ENCODE data around the gene CIROP. TPM values are rescaled to one million over a fixed set of nuclear protein-coding genes. Genes with fewer than 3 reads are reported as not detected.

Gene CIROP
- total and polyA plus RNA-seq, 9 of the 15 experiments (the other 6 are each of a cell fraction or from before 2014, with no cell fraction given) = not detected

- TF ChIP-seq ATF3 (IDR thresholded peaks at IDR 0.05) = no peak
- no peak for TF ChIP-seq ATF3 (CRISPR knock-in tag; conservative IDR thresholded peaks at IDR 0.05)
- TF ChIP-seq CREB1 (IDR thresholded peaks at IDR 0.05) = 0 out of 2 replicates have a peak, but pooled peaks have one; percentile 11
- TF ChIP-seq CREB1 (CRISPR knock-in tag; IDR thresholded peaks at IDR 0.05) = peak; percentile 18; the same call in 1 of the 2 replicates
- peak; percentile 65 for TF ChIP-seq CREM (IDR thresholded peaks at IDR 0.05; ENCODE audit: low read depth)
- peak; percentile 94 for TF ChIP-seq NFRKB (IDR thresholded peaks at IDR 0.05; ENCODE audit: low read depth)
- TF ChIP-seq GTF3C2 (IDR thresholded peaks at IDR 0.05; ENCODE audit: borderline replicate concordance, extremely low read depth, insufficient read length) = no peak
- TF ChIP-seq PKNOX1 (IDR thresholded peaks at IDR 0.05) = 0 out of 2 replicates have a peak, but pooled peaks have one; percentile 16
- TF ChIP-seq PBX2 (CRISPR knock-in tag; IDR thresholded peaks at IDR 0.05; ENCODE audit: low read depth) = no peak
- no peak for TF ChIP-seq PBX2 (tag; conservative IDR thresholded peaks at IDR 0.05; ENCODE audit: low read depth)
- TF ChIP-seq JUND (IDR thresholded peaks at IDR 0.05; ENCODE audit: borderline replicate concordance, low read depth, low read length) = peak; percentile 40; the same call in 1 of the 2 replicates
- no peak; the same call in 2 of the 3 replicates for TF ChIP-seq JUND (tag; IDR thresholded peaks at IDR 0.05; ENCODE audit: borderline replicate concordance, low read depth, low read length)
- no peak for TF ChIP-seq ZFP91 (CRISPR knock-in tag; IDR thresholded peaks at IDR 0.05)
- peak in 1 of 2 experiments; percentile 71; a peak in 1 of 4 replicates for TF ChIP-seq RCOR1 (IDR thresholded peaks at IDR 0.05; ENCODE audit: borderline replicate concordance in 1 of 2, low read depth in 2 of 2, low read length in 2 of 2)
- TF ChIP-seq POLR2AphosphoS2 (IDR thresholded peaks at IDR 0.05; ENCODE audit: low read length) = peak; percentile 99
Measured at GRCh38 chr14:23071244-23071920, 33.4 kb downstream of the CIROP start (continued).

Data from K562 (cell line).